ENCODE measurements around the gene CTIF.
A peak's percentile ranks its signal among the peaks of the same experiment; 100 is the strongest.

CTIF gene

GRCh38 chr18:48533340-48534070 is 5.3 kb upstream of the CTIF start:
- DNase-seq (ENCODE audit: low read depth), result no peak

- no peak for DNase-seq (ENCODE audit: low read depth)
Observed at GRCh38 chr18:48534364-48534763, 4.5 kb upstream of the CTIF start.

- DNase-seq (ENCODE audit: low read depth), result no peak
Observed at GRCh38 chr18:48535956-48536355, 2.9 kb upstream of the CTIF start.

- no peak for DNase-seq (ENCODE audit: low read depth)
Observed at GRCh38 chr18:48536516-48536915, 2.3 kb upstream of the CTIF start.

- no peak for DNase-seq (ENCODE audit: low read depth)
Observed at GRCh38 chr18:48539406-48540250, 797 bp downstream of the CTIF start.

GRCh38 chr18:48540251-48541025 is 1.6 kb downstream of the CTIF start:
- DNase-seq (ENCODE audit: low read depth), result peak; percentile 22

GRCh38 chr18:48541026-48541746 is 2.4 kb downstream of the CTIF start:
- DNase-seq (ENCODE audit: low read depth), result no peak

GRCh38 chr18:48541747-48542400 is 3.0 kb downstream of the CTIF start:
- no peak for DNase-seq (ENCODE audit: low read depth)

- no peak for DNase-seq (ENCODE audit: low read depth)
Observed at GRCh38 chr18:48542513-48543181, 3.8 kb downstream of the CTIF start.

GRCh38 chr18:48543228-48543627 is 4.4 kb downstream of the CTIF start:
- no peak for DNase-seq (ENCODE audit: low read depth)

- no peak for DNase-seq (ENCODE audit: low read depth)
Observed at GRCh38 chr18:48544116-48544515, 5.3 kb downstream of the CTIF start.

GRCh38 chr18:48544661-48545415 is 6.0 kb downstream of the CTIF start:
- no peak for DNase-seq (ENCODE audit: low read depth)

GRCh38 chr18:48545757-48546321 is 7.0 kb downstream of the CTIF start:
- DNase-seq (ENCODE audit: low read depth), result no peak

- DNase-seq (ENCODE audit: low read depth), result no peak
Observed at GRCh38 chr18:48546396-48546795, 7.6 kb downstream of the CTIF start.

GRCh38 chr18:48547531-48547981 is 8.7 kb downstream of the CTIF start:
- DNase-seq (ENCODE audit: low read depth), result no peak

- no peak for DNase-seq (ENCODE audit: low read depth)
Observed at GRCh38 chr18:48548011-48548771, 9.4 kb downstream of the CTIF start.

- DNase-seq (ENCODE audit: low read depth), result no peak
Observed at GRCh38 chr18:48548921-48549320, 10.1 kb downstream of the CTIF start.

- no peak for DNase-seq (ENCODE audit: low read depth)
Observed at GRCh38 chr18:48550101-48550729, 11.4 kb downstream of the CTIF start.
